D721Med (cell line): Measurements from ENCODE around the gene G2E3.
"Not testable (repeated sequence)": the region's sequence is repeated elsewhere in the genome, so short reads cannot be mapped to it uniquely, and the experiment has no call there.

ENCODE experiments used
- DNase-seq: peaks from one replicate; pipeline ENCODE4 v3.0.0; 2011; ENCODE audit warnings: low spot score; ENCODE audit not compliant: insufficient read length
- FAIRE-seq: peaks from 2 replicates; lab custom pipeline; 2011; peaks lifted over from hg19 to GRCh38; lab: Jason Lieb, UNC
- CTCF ChIP-seq: IDR thresholded peaks from 2 replicates; pipeline ENCODE4 v1.5.1; 2012; ENCODE audit warnings: mild to moderate bottlenecking, control low read depth; ENCODE audit not compliant: insufficient read depth; ENCODE audit errors: missing control alignments

G2E3 gene

GRCh38 chr14:30620178-30620577 lies 61.2 kb downstream of the G2E3 start:
- TF ChIP-seq CTCF = no peak
- DNase-seq (no peak), FAIRE-seq (no peak)

- no peak for TF ChIP-seq CTCF
- DNase-seq (no peak), FAIRE-seq (no peak)
Measured at GRCh38 chr14:30621354-30621939, 62.5 kb downstream of the G2E3 start.

GRCh38 chr14:30621940-30622830 lies 63.2 kb downstream of the G2E3 start, which contains the start of gene SCFD1:
SCFD1 (plus strand) TSS chr14:30622319; CDS start chr14:30622339, 20 bp downstream.
- no peak for TF ChIP-seq CTCF
- FAIRE-seq = peak; percentile 21
- peak; percentile 31 for DNase-seq

- FAIRE-seq (no peak), DNase-seq (no peak)
- TF ChIP-seq CTCF = no peak
Measured at GRCh38 chr14:30623412-30624131, 64.6 kb downstream of the G2E3 start.

GRCh38 chr14:30624132-30624423 lies 65.1 kb downstream of the G2E3 start:
- no peak for FAIRE-seq
- no peak for DNase-seq
- no peak for TF ChIP-seq CTCF

- TF ChIP-seq CTCF = no peak
- DNase-seq = no peak
- FAIRE-seq = no peak
Measured at GRCh38 chr14:30625533-30625932, 66.6 kb downstream of the G2E3 start.

GRCh38 chr14:30629432-30629831 lies 70.5 kb downstream of the G2E3 start:
- not testable (repeated sequence) for DNase-seq, FAIRE-seq
